HepG2 (cell line): ENCODE measurements around the gene PRDM11. TPM values are rescaled to one million over a fixed set of nuclear protein-coding genes. Genes with fewer than 3 reads are reported as not detected.

ENCODE experiments used
- CENPX ChIP-seq: sonication (generic); formaldehyde crosslinking; IDR thresholded peaks from 2 replicates; pipeline ENCODE4 v1.9.0; 2021; ENCODE audit warnings: mild to moderate bottlenecking, missing genetic modification reagents, moderate library complexity
- SOX6 ChIP-seq, 2 experiments: fragments of 450-650 bp in 1 of 2; sonication (generic) in 1 of 2; formaldehyde crosslinking in 1 of 2; IDR thresholded peaks; 2 replicates each; pipeline versions ENCODE4 v1.4.0 to v1.6.1; 2017 to 2020; ENCODE audit warnings: antibody characterized with exemption in 1 of 2, mild to moderate bottlenecking in 1 of 2, missing genetic modification reagents in 1 of 2
- ZC3H4 ChIP-seq: sonication (generic); formaldehyde crosslinking; IDR thresholded peaks from 2 replicates; pipeline ENCODE4 v1.4.0; 2020; ENCODE audit warnings: missing genetic modification reagents, borderline replicate concordance
- ZNF816 ChIP-seq: sonication (generic); formaldehyde crosslinking; IDR thresholded peaks from 2 replicates; pipeline ENCODE4 v1.8.0; 2022; ENCODE audit warnings: missing genetic modification reagents, mild to moderate bottlenecking, borderline replicate concordance
- polyA plus RNA-seq, 8 experiments: library from polyadenylated mRNA; depleted of rRNA in 3 of 8; stranded (reverse) in 7 of 8; unstranded in 1 of 8; fragments of >200 nt; fragmentation: Illumina TruSeq in 4 of 8; extraction: Trizol in 4 of 8; gene quantifications; 2 replicates each; pipeline versions ENCODE4 v1.2.1 to v1.2.3, GENCODE V29; 2011 to 2016; ENCODE audit warnings: low read depth in 4 of 8, missing spikeins in 1 of 8, mixed read lengths in 1 of 8; ENCODE audit not compliant: insufficient read depth in 1 of 8
- total RNA-seq, 5 experiments: library from RNA; depleted of rRNA; stranded (reverse); fragments of >200 nt; fragmentation: Illumina TruSeq; extraction: Trizol; gene quantifications; 2 replicates each; pipeline ENCODE4 v1.2.3, GENCODE V29; 2016; ENCODE audit warnings: low read depth in 1 of 5
- TF ChIP-seq, protein P1 (sequence below): sonication (generic); formaldehyde crosslinking; IDR thresholded peaks from 2 replicates; pipeline ENCODE4 v1.5.0; 2020; ENCODE audit warnings: mild to moderate bottlenecking, missing genetic modification reagents
- TF ChIP-seq, protein P2 (sequence below): sonication (generic); formaldehyde crosslinking; IDR thresholded peaks from 2 replicates; pipeline ENCODE4 v1.4.0; 2020; ENCODE audit warnings: missing genetic modification reagents
- TF ChIP-seq, protein P3 (sequence below): sonication (generic); formaldehyde crosslinking; IDR thresholded peaks from 2 replicates; pipeline ENCODE4 v1.4.0; 2020; ENCODE audit warnings: missing genetic modification reagents, low read depth, mild to moderate bottlenecking, borderline replicate concordance

The PRDM11 gene
- total and polyA plus RNA-seq, 2 of the 13 experiments (the other 11 are each of a cell fraction or from before 2014, with no cell fraction given): 3.4 to 4.7 TPM

DNA sequence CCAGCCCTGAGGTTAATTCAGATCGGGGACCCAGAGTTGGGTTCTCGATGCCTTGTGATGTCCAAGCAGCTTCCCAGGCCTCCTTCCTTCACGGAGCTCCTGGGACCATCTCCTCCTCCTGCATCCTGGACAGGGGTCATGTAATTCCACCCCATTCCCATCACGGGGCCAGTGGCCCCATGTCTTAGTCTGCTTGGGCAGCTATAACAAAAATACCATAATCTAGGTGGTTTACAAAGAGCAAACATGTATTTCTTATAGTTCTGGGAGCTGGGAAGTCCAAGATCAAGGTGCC, 41.7 kb upstream of the PRDM11 start (continued):
- TF ChIP-seq, protein P1, sequence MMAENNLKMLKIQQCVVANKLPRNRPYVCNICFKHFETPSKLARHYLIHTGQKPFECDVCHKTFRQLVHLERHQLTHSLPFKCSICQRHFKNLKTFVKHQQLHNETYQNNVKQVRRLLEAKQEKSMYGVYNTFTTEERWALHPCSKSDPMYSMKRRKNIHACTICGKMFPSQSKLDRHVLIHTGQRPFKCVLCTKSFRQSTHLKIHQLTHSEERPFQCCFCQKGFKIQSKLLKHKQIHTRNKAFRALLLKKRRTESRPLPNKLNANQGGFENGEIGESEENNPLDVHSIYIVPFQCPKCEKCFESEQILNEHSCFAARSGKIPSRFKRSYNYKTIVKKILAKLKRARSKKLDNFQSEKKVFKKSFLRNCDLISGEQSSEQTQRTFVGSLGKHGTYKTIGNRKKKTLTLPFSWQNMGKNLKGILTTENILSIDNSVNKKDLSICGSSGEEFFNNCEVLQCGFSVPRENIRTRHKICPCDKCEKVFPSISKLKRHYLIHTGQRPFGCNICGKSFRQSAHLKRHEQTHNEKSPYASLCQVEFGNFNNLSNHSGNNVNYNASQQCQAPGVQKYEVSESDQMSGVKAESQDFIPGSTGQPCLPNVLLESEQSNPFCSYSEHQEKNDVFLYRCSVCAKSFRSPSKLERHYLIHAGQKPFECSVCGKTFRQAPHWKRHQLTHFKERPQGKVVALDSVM: no peak
- no peak for TF ChIP-seq ZC3H4 (CRISPR knock-in tag)
- no peak for TF ChIP-seq CENPX (CRISPR knock-in tag)
- TF ChIP-seq SOX6 (IDR thresholded peaks at IDR 0.05): no peak
- no peak for TF ChIP-seq SOX6 (CRISPR knock-in tag; IDR thresholded peaks at IDR 0.05)
- TF ChIP-seq, protein P2, sequence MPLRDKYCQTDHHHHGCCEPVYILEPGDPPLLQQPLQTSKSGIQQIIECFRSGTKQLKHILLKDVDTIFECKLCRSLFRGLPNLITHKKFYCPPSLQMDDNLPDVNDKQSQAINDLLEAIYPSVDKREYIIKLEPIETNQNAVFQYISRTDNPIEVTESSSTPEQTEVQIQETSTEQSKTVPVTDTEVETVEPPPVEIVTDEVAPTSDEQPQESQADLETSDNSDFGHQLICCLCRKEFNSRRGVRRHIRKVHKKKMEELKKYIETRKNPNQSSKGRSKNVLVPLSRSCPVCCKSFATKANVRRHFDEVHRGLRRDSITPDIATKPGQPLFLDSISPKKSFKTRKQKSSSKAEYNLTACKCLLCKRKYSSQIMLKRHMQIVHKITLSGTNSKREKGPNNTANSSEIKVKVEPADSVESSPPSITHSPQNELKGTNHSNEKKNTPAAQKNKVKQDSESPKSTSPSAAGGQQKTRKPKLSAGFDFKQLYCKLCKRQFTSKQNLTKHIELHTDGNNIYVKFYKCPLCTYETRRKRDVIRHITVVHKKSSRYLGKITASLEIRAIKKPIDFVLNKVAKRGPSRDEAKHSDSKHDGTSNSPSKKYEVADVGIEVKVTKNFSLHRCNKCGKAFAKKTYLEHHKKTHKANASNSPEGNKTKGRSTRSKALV (CRISPR knock-in tag): no peak
- no peak for TF ChIP-seq ZNF816 (CRISPR knock-in tag)
- TF ChIP-seq, protein P3, sequence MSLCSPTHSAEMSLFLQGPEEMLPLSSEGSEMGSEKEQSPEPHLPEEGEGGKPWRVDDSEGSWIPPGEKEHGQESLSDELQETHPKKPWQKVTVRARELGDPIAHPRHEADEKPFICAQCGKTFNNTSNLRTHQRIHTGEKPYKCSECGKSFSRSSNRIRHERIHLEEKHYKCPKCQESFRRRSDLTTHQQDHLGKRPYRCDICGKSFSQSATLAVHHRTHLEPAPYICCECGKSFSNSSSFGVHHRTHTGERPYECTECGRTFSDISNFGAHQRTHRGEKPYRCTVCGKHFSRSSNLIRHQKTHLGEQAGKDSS: no peak
